Heart left ventricle (tissue), 13 donors: ENCODE measurements around the gene RBM28.

ENCODE experiments used
- CTCF ChIP-seq, 12 donors: fragments of 200-600 bp; sonication (generic) in 4 of 12; IDR thresholded peaks; one replicate each; pipeline versions ENCODE4 v1.5.0 to v1.8.0; 2018 to 2022; ENCODE audit warnings: antibody characterized with exemption in 12 of 12, mild to moderate bottlenecking in 5 of 12
- POLR2A ChIP-seq, 2 donors: fragments of 450-650 bp; IDR thresholded peaks; one replicate each; pipeline ENCODE4 v1.6.1; 2017; ENCODE audit warnings: antibody characterized with exemption in 2 of 2, mild to moderate bottlenecking in 2 of 2, moderate library complexity in 2 of 2
- donor health status: ischemic (EF 13 %, LVEDD 7.1; RV severe dilation, severe dysfunction).
- donor health status: DM: no; HTN: yes; CAD: no.
- donor health status: DM: no; HTN: no; CAD: no.
- donor health status: ischemic (EF 25% LVEDD 6.9; RV normal size, moderate dysfunction).
- donor health status: ischemic (EF 25% LVEDD 5.7; RV mildly dilated, moderate dysfunction).
- donor health status: ischemic (EF 35%, LVEDD 5.7; RV mildly dilated, moderate dysfunction).
- donor health status: nonischemic (EF 11% LVEDD 7.7; RV severe dilation, severe dysfunction).
- donor health status: DM: yes; HTN: yes; CAD: no.
- donor health status: PGD.
- donor health status: ischemic (EF 29% LVEDD 5.4; RV normal size, mild dysfunction).
- donor health status: nonischemic (EF 23%, LVEDD 6.1; RV moderate dilation, normal function).

GRCh38 chr7:128274246-128274883, 69.3 kb downstream of the RBM28 start:
- TF ChIP-seq CTCF (IDR thresholded peaks at IDR 0.05) = no peak
- no peak for TF ChIP-seq POLR2A (IDR thresholded peaks at IDR 0.05)
